GM21423 (cell line): ENCODE results near the gene ASB15.

Experiments used
- ATAC-seq: cut with Tn5 transposase; IDR thresholded peaks from one replicate; pipeline ENCODE4 v1.9.1; 2021; ENCODE audit warnings: mild to moderate bottlenecking, moderate library complexity; ENCODE audit not compliant: unreplicated experiment

Gene ASB15

GRCh38 chr7:123662293-123662692, 60.7 kb downstream of the ASB15 start:
- ATAC-seq, result no peak

GRCh38 chr7:123662755-123663154, 61.1 kb downstream of the ASB15 start:
- no peak for ATAC-seq

- ATAC-seq, result no peak
Measured at GRCh38 chr7:123663200-123663599, 61.6 kb downstream of the ASB15 start.

GRCh38 chr7:123665157-123665556, 63.5 kb downstream of the ASB15 start:
- ATAC-seq, result no peak

- ATAC-seq, result no peak
Measured at GRCh38 chr7:123665896-123666295, 64.3 kb downstream of the ASB15 start.

GRCh38 chr7:123666492-123666891, 64.9 kb downstream of the ASB15 start:
- ATAC-seq, result no peak

- no peak for ATAC-seq
Measured at GRCh38 chr7:123669485-123669884, 67.9 kb downstream of the ASB15 start.

GRCh38 chr7:123673137-123673732, 71.6 kb downstream of the ASB15 start:
- no peak for ATAC-seq

- no peak for ATAC-seq
Measured at GRCh38 chr7:123673752-123674398, 72.3 kb downstream of the ASB15 start.

GRCh38 chr7:123674399-123675180, 73.0 kb downstream of the ASB15 start:
- ATAC-seq, result no peak

- no peak for ATAC-seq
Measured at GRCh38 chr7:123675181-123675473, 73.5 kb downstream of the ASB15 start.

GRCh38 chr7:123677061-123677715, 75.6 kb downstream of the ASB15 start:
- no peak for ATAC-seq

- no peak for ATAC-seq
Measured at GRCh38 chr7:123679614-123680013, 78.0 kb downstream of the ASB15 start.

GRCh38 chr7:123680580-123680979, 79.0 kb downstream of the ASB15 start:
- no peak for ATAC-seq

GRCh38 chr7:123681561-123681960, 79.9 kb downstream of the ASB15 start:
- no peak for ATAC-seq

GRCh38 chr7:123682690-123683089, 81.1 kb downstream of the ASB15 start:
- ATAC-seq, result peak; percentile 69

- ATAC-seq, result no peak
Measured at GRCh38 chr7:123687161-123687560, 85.5 kb downstream of the ASB15 start.

GRCh38 chr7:123687727-123688126, 86.1 kb downstream of the ASB15 start:
- ATAC-seq, result no peak
